Stimulated activated CD4-positive, alpha-beta T cell treated with anti-CD3 and anti-CD28 coated beads, Interleukin-1b, Interleukin-23, amount 100 ng/mL, for 24 hours (primary cell): ENCODE measurements around the gene CD86.
A peak's percentile ranks its signal among the peaks of the same experiment; 100 is the strongest.

ENCODE experiments used
- DNase-seq, 4 experiments: peaks; one replicate each; pipeline ENCODE4 v3.0.0-alpha.2; 2020; ENCODE audit warnings: low read depth in 4 of 4, low spot score in 1 of 4

Gene CD86

DNA sequence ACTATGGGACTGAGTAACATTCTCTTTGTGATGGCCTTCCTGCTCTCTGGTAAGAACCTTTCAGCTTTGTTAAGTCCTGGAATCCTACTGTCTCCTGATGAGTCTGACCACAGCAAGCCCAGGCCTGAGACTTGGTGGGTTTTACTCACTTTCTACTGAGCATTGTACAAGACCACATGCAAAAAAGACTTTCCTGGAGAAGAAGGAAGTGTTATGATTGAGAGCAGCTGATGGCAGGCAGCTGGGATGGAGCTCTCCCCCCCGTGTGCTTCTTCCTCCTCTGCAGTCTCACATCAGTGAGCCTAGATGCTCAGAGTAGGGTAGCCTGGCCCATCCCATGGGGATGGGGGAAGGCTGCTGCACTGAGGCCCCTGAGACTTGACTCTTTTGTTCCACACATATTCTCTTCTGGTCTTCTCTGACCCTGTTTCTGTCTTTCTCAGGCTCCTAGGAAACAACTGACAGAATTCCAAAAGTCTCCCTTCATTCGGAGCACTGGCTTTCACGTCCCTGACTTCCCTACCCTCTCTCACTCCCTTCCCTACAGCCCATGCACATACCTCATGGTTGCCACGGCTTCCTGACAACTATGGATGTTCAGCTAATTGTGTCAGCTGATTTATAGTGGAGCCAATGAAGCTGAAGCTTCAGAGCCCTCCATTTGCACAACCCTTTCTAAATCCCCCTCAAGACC, 36.6 kb downstream of the CD86 start:
- DNase-seq = no peak

DNA sequence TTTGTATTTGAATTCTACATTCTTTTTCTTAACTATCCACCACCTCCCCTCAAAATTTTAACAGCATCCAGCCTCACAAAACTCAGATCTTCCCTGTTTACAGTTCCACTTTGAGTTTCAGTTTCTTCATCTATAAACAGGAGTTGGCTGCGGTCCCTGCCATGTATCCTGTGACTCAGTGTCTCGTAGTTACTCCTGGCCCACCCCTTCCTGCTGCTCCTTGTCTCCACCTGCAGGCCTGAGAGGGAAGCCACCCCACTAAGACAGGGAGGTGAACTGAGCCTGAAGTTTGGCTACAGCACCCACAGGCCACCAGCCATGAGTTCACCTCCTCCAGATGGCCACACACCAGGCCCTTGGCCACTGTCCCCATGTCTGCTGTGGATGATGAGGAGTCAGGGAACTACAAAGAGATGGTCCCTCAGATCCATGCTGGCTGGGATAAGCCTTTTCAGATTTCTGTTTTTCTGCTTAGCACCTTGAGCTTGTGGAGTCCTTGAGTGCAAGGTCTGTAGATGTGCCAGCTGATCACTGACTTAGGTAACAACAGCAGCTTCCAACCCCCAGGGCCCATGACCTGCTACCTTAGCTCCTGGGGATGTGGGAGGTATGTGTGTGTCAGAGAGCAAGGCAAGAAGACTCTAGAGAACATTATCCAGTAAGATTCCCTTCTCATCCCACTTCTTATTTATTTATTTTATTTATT, 37.5 kb downstream of the CD86 start:
- peak in 3 of 4 experiments; percentile 12 to 56 (median 17) for DNase-seq

DNA sequence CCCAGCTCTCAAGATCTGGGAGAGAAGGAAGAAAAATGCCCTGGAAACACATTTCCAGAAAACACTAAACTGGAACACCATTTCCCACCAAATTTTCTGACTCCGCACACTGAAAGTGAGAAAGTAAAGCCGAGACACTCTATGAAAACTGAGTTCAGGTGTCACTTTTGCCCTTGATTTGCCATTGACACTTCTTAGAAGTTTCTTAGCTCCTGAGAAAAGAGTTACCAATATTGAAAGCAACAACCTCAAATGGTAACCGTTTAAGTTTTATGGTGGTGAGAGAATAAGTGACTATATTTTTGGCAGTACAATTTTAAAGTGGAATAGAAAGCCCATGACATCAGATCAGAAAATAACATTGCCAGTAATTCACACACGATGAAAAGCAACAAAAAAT, 39.0 kb downstream of the CD86 start:
- no peak for DNase-seq

DNA sequence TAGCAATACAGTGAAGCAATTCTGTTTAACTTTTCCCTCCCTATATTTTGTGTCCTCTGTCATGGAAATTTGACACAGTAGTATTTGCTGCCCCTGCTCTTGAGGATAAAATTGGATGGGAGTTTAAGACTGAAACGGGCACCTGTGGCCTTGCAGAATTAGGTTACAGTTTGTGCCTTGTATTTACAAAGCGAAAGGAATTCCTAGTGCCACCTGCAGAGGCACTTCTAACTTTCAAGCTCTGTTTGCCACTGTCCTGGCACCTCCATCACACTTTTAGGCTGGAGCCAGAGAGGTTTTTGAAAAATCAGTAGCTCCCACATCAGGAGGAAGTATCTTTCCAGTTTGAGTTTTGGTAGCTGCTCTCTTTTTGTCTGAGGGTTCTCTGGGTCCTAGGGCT, 39.5 kb downstream of the CD86 start:
- no peak for DNase-seq

DNA sequence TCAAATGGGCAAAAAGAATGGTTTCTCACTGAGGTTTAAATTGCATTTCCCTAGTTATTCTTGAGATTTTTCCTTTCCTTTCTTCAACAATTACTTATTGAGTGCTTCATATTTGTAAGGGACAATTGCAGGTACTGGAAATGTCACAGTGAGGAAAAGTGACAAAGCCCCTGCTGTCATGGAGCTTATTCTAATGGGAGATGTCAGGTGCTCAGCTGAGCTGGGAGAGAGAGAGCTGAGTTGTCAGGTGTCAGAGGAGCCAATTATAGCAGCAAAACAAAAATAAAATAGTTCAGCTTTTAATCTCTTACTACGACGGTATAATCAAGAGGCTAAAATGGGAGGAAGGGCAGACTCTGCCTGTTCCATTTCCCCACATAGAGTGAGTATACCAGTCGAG, 42.0 kb downstream of the CD86 start:
- DNase-seq = no peak

DNA sequence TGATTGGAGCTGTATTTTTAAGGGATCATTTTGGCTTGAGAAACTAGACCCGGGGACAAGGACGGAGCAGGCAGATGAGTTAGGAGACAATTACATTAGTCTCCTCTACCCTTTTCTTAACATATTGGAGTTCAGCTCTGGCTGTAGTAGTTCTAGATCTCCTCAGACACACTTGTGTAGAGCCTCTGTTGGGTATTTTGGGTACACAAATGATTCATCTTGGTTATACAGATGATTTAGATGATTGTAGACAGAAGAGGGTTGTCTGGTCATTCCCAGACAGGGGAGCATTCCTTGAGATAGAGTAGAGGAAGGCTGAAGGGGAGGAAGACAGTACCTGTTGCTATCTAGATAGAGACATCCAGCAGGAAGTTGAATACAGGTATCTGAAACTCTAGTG, 43.4 kb downstream of the CD86 start:
- no peak for DNase-seq

DNA sequence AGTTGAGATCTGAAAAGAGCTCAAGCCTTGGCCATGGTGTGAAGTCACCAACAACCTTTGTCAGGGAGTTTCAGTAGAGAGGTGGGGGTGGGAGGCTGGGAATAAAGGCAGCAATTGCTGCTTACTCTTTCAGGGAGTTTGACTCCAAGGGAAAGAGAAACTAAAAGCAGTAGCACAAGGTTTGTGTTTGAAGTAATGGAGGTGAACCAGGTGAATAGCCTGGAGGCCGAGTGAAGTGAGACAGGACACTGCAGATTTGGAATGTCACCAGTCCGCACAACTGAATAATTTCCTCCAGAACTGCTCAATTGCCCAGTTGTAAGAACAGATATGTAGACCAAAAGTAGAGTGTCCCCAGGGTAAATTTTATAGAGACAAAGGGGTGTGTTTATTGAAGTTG, 44.1 kb downstream of the CD86 start:
- DNase-seq = no peak

DNA sequence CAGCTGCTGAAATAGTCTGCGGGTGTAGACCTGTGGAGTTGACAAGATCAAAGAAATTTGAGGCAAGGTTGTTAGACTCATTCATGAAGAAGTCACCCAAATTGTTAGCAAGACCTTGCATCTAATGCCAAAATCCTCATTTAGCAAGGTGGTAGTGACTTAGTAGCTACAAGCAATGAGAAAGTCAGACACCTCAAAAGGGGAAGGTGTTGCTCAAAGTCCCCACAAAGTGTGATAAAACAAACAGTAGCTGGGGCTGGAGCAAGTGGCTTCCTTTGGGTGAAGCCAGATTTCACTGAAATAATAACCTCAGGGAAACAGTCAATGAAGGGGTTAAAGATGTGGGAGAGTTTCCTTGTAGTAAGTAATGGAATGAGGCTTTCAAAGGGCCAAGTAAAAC, 44.9 kb downstream of the CD86 start:
- DNase-seq = no peak

DNA sequence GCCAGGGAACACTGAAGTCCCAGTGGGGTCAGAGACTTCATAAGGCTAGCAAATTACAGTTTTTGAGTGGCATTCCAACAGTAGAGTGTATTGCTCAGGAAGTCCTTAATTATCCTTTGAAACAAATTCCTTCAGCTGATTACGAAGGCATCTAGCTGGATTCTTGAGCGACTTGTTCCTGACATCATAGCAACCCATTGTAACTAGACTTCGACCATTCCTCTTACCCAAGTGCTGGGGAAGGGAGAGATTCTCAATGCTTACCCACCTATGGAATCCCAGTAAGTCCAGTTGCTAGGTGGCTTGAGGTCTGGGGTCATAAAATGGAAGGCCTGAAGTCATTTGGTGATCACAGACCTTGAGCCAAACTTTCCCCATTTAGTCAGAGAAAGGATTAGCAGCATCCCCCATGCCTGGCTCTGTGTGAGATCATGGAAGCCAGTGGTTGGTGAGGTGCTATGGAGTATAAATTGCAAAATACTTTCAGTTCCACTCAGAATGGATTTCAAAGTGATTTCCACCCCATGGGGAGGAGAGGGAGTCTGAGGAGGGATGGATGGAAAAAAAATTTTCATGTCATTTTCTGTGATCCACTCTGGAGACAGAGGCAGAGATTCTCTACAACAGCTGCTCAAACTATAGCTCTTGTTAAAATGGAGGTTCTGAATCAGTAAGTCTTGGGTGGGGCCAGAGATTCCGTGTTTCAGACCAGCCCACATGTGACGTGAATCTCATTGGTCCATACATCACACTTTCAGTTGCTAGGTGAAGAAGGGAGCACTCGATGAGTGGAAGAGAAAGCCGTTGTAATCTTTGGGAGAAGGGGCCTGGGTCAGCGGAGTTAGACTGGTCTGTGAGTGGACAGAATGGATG, 45.7 kb downstream of the CD86 start:
- DNase-seq = no peak

DNA sequence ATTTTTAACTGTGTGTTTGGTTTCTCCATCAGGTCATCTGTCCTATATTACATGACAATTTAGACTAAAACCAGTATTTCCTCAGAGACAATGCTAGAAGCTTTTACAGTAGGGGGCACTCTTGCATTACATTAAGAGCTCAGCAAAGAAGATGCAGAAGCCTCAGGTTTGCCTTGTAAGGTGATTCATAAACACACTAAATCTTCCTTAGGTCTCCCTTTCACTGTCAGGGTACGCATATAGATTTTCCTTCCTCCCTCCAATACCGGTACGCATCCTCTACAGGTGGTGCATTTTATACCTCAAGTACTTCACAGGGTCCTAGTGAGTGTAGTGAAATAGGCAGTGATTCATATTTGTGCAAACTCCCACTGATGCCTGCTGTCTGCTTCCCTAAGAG, 46.5 kb downstream of the CD86 start:
- DNase-seq = no peak

DNA sequence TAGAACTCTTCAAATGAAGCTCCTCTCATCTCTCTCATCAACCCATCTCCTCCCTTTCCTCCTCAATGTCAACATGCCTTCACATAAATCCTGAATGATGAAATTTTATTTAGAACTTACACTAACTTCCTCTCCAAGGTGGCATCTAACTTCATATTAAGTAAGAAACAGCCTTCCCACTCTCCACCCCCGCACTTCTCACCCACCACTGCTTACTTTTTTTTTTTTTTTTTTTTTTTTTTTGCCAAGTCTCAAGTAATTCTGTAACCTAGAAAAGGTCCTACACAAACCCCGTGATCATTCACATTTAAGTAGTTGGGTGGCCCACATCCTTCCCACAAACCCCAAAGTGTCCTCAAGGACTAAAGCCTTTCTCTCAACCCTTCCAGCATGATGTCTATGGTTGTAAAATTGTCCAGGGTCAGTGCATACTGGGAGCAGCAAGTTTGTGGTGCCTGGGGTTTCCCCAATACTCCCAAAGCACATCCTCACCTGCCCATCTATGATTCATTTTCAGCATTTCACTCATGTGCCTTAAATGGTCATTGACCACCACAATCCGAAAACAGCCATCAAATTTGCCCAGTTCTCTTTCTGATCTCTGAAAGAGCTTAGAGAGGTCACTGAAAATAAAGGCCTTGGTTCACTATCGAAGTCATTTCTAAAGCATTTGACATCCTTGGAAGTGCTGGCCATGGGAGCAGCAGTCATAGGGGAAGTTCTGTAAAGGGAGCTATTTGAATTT, 47.2 kb downstream of the CD86 start:
- DNase-seq = no peak

DNA sequence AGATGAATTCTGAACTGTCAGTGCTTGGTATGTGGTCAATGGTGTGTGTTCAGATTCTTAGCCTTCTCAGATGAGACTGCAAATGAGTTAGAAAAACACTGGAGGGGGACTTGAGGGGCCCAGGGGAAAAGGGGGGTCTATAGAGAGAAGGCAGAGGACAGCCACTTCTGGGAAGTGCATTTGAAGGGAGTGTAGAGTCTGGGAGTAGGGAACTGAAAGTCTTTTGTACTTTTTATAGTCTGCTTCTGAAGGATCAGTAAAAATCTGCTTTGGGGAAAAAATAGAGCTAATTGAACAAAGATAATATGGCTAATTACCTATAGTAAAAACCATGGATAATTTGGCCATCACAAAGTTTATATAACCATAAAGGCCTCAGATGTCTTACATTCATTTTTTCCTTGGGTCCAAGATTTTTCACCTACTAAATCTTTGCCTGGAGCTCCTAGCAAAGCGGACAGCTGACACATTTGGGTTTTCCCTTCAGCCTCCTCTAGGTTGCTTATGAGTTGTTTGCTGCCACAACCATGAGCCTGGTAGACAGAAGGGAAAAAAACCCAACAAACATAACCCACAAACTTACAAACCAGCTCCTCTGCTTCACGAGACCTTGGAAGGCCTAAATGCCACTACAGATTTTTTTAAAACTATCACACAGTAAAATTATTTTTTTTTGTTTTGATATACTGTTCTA, 48.8 kb downstream of the CD86 start:
- DNase-seq = no peak

DNA sequence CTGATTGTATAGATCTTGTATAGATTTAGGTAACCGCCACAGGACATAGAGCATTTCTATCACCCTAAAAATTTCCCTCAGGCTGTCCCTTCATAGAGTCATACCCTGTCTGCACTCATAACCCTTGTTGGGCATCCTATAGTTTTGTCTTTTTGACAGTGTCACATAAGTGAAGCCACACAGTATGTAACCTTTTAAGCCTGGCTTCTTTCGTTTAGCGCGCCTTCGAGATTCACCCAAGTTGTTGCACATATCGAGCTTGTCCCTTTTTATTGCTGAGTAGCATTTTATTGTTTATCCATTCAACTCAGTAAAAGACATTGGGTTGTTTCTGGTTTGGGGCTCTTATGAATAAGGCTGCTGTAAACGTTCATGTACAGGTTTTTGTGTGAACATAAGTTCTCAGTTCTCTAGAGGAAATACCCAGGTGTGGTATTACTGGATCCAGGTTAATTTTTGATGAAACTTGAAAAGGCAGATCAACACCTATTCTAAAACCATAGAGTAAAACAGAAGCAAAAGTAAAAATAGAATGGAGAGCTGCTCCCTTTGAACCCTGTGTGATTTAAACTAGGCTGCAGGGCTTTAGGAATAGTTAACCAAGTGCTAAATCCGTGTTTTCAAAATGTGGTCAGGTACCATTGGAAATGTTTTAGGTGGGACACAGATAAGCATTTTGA, 49.5 kb downstream of the CD86 start:
- no peak for DNase-seq

DNA sequence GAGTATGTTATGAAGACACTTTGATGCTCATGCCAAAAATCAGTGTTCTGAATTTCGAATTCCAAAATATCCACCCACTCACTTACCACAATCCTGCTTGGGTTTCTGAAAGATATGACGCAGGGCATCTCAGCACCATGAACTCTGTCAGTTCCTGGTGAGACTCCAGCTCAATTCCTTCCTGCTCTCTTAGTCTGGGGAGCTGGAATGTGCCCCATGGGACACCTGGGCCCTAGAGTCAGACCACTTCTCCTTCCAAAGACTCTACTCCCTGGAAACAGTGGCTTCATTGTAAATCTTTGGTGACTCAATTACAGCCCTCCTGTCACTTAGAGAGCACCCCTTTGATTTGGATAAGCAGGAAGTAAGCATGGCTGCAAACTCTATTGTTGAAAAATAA, 50.5 kb downstream of the CD86 start:
- no peak for DNase-seq

DNA sequence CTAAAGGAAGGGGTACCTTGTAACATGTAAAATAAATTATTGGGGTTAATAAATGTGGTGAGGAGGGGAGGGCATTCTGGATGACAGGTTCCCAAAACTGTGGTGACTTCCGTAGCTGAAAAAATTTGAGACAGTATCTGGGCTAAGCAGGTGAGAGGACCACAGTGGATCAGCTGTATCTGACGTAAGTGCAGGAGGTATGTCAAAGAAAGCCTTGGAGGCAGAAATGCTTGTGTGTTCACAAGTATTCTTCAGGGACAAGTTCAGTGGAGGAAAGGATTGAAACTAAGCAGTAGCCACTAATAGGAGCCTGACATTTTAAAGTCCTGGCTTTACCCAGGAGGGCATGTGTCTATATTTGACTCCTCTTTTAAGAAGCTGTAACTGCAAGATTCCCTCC, 52.0 kb downstream of the CD86 start:
- no peak for DNase-seq

DNA sequence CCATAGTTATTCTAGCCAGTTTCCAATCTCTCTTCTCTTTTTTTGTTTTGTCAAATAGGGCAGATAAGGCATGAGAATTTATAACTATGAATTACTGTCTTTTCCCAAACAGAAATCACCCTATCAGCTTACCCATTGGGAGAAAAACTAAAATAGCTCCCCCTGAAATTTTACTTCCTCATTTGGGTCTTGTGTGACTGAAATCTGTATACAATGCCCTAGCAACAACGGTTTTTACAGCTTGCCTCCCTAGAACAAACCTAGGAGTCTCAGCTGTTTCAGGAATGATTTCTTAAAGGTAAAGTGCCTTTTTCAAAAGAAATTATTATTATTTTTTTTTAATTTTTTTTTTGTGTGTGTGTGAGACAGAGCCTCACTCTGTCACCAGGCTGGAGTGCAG, 56.8 kb downstream of the CD86 start:
- DNase-seq = no peak

DNA sequence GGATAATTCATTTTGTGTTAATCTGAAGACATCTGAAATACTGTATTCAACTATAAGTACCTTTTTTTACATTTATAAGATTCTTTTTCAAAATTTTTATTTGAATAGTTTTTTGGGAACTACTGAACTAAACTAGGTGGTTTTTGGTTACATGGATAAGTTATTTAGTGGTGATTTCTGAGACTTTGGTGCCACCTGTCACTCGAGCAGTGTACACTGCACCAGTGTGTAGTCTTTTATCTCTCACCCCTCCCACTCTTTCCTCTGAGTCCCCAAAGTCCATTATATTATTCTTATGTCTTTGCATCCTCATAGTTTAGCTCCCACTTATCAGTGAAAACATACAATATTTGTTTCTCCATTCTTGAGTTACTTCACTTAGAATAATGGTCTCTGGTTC, 57.6 kb downstream of the CD86 start:
- DNase-seq = no peak

DNA sequence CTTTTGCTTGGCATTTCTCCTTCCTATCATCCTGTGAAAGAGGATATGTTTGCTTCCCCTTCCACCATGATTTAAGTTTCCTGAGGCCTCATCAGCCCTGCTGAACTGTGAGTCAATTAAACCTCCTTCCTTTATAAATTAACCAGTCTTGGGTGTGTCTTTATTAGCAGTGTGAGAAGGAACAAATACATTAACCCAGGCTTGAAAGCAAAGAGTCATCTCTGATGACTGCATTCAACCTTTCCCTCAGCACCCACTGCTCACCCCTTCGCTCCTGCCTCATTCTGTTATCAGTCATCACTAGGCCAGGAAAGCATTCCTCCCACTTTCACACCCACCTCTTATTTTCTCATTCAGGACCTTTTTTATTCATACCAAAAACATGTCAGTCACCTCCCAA, 68.7 kb downstream of the CD86 start:
- no peak for DNase-seq

DNA sequence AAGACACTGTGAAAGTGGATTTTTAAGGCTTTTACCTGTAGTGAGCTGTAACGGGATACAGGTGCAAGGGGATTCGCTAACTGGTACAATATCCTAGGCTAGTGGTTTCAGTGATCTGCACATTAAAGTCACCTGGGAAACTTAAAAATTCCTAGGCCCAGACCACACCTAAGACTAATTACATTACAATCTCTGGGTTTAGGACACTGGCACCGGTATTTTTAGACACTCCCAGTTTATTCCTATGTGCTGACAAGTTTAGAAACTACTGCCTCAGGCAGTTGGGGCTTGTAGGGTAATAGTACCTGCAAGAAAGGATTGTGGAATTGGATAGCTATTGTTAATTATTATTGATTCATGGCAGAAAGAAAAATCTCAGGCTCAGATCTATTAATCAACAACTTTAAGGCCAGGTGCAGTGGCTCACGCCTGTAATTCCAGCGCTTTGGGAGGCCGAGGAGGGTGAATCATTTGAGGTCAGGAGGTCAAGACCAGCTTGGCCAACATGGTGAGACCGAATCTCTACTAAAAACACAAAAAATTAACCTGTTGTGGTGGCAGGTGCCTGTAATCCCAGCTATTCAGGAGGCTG, 77.9 kb downstream of the CD86 start:
- no peak for DNase-seq

DNA sequence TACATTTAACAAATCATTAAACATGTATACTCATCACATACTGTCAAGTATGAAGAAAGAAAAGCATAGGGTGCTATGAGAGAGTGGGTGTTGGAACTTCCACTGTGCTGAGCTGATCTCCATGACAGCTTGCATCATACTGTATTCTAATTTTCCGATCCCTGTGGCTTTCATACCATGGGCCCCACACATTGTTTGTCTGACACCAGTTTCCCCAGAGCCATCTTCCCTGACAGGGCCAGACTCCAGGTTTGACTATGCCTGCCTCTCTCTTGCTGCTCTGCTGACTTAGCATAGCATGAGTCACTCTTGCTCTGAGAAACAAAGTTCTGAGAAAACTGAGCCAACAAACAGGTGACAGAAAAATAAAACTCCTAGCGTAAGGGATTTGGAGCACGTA, 91.3 kb downstream of the CD86 start:
- peak; percentile 28 to 57 (median 28) for DNase-seq
